KMS-11 (cell line): Measurements from ENCODE around the gene OLFM3.

Experiments used
- H2AFZ ChIP-seq: fragments of 200-600 bp; sonication (generic); 2 replicates; pipeline ENCODE4 v1.6.1; 2016; ENCODE audit warnings: antibody characterized with exemption, mixed run types, low read depth
- H3K27ac ChIP-seq: fragments of 200-600 bp; sonication (generic); 2 replicates; pipeline ENCODE4 v1.6.1; 2016; ENCODE audit warnings: mild to moderate bottlenecking, mixed run types
- H3K27me3 ChIP-seq: fragments of 200-600 bp; sonication (generic); 2 replicates; pipeline ENCODE4 v1.6.1; 2017; ENCODE audit warnings: mild to moderate bottlenecking, low read depth, mixed run types, moderate library complexity; ENCODE audit not compliant: insufficient read depth
- H3K36me3 ChIP-seq: fragments of 200-600 bp; sonication (generic); 2 replicates; pipeline ENCODE4 v1.6.1; 2017; ENCODE audit warnings: mild to moderate bottlenecking, mixed run types; ENCODE audit not compliant: insufficient read depth
- H3K4me1 ChIP-seq: fragments of 200-600 bp; sonication (generic); 2 replicates; pipeline ENCODE4 v1.6.1; 2016; ENCODE audit warnings: mild to moderate bottlenecking, low read depth, mixed run types; ENCODE audit not compliant: poor library complexity, severe bottlenecking
- H3K4me2 ChIP-seq: fragments of 200-600 bp; sonication (generic); 2 replicates; pipeline ENCODE4 v1.7.0; 2016; ENCODE audit warnings: mild to moderate bottlenecking, mixed run types
- H3K4me3 ChIP-seq: fragments of 200-600 bp; sonication (generic); IDR thresholded peaks from 2 replicates; pipeline ENCODE4 v1.6.1; 2017; ENCODE audit warnings: low read depth, low read length, mixed read lengths; ENCODE audit not compliant: insufficient read depth
- H3K79me2 ChIP-seq: fragments of 200-600 bp; sonication (generic); 2 replicates; pipeline ENCODE4 v1.6.1; 2016; ENCODE audit warnings: low read depth, mixed run types; ENCODE audit not compliant: insufficient read depth
- H3K9ac ChIP-seq: fragments of 200-600 bp; sonication (generic); 2 replicates; pipeline ENCODE4 v1.6.1; 2016; ENCODE audit warnings: mild to moderate bottlenecking, mixed run types
- H4K20me1 ChIP-seq: fragments of 200-600 bp; sonication (generic); 2 replicates; pipeline ENCODE4 v1.6.1; 2016; ENCODE audit warnings: mild to moderate bottlenecking, mixed run types; ENCODE audit not compliant: insufficient read depth
- TF ChIP-seq, protein P1 (sequence below): fragments of 200-600 bp; sonication (generic); conservative IDR thresholded peaks from 2 replicates; pipeline ENCODE4 v1.6.1; 2017; ENCODE audit warnings: low read depth, mild to moderate bottlenecking, antibody characterized with exemption, low read length, moderate library complexity, mixed read lengths

Gene OLFM3

GRCh38 chr1:101992821-101993575, 3.7 kb downstream of the OLFM3 start:
- Histone ChIP-seq H3K4me3 (no peak overlapping the region), H3K9ac (no peak overlapping the region)

GRCh38 chr1:101980974-101981373, 15.8 kb downstream of the OLFM3 start:
- Histone ChIP-seq H3K4me2 (no peak overlapping the region), H3K36me3 (no peaks in the 10 kb centered on the region), H4K20me1 (no peaks in the 10 kb centered on the region), H3K27me3 (no peaks in the 10 kb centered on the region), H3K4me1 (no peaks in the 10 kb centered on the region), H3K9ac (no peak overlapping the region), H3K27ac (no peak overlapping the region), H3K79me2 (no peaks in the 10 kb centered on the region), H3K4me3 (no peak overlapping the region), H2AFZ (no peak overlapping the region)
- TF ChIP-seq, protein P1, sequence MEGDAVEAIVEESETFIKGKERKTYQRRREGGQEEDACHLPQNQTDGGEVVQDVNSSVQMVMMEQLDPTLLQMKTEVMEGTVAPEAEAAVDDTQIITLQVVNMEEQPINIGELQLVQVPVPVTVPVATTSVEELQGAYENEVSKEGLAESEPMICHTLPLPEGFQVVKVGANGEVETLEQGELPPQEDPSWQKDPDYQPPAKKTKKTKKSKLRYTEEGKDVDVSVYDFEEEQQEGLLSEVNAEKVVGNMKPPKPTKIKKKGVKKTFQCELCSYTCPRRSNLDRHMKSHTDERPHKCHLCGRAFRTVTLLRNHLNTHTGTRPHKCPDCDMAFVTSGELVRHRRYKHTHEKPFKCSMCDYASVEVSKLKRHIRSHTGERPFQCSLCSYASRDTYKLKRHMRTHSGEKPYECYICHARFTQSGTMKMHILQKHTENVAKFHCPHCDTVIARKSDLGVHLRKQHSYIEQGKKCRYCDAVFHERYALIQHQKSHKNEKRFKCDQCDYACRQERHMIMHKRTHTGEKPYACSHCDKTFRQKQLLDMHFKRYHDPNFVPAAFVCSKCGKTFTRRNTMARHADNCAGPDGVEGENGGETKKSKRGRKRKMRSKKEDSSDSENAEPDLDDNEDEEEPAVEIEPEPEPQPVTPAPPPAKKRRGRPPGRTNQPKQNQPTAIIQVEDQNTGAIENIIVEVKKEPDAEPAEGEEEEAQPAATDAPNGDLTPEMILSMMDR, result no peak

More at GRCh38 chr1:101992821-101993575, 3.7 kb downstream of the OLFM3 start:
- Histone ChIP-seq H4K20me1 (no peaks in the 10 kb centered on the region), H3K4me2 (no peak overlapping the region), H3K4me1 (no peaks in the 10 kb centered on the region), H3K36me3 (no peaks in the 10 kb centered on the region), H2AFZ (no peak overlapping the region), H3K27ac (no peak overlapping the region), H3K27me3 (no peaks in the 10 kb centered on the region), H3K79me2 (no peaks in the 10 kb centered on the region)
- TF ChIP-seq, protein P1, result no peak

DNA sequence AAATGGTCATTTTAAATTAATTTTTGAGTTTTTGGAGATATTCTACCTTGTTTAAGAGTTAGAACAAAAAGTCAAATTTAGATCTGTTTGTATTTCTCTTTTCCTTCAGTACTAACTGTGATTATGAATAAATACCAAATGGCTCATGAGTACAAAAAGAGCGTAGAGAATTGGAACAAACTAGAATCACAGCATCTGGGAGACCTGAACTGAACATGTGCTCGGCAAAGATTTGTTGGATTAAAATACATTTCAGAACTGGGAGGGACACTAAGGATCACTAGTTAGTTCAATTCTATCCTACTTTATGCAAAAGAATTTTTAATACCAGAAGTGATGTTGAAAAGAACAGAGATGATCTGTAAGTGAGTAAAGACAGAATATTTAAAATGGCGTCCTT, 19.5 kb downstream of the OLFM3 start:
- no peak overlapping the region for H3K27ac ChIP-seq
- H3K27me3 ChIP-seq, result no peaks in the 10 kb centered on the region
- H3K4me3 ChIP-seq, result no peak overlapping the region
- no peak overlapping the region for H2AFZ ChIP-seq
- H3K79me2 ChIP-seq, result no peaks in the 10 kb centered on the region
- H3K9ac ChIP-seq, result no peak overlapping the region
- no peak overlapping the region for H3K4me2 ChIP-seq
- no peaks in the 10 kb centered on the region for H3K36me3 ChIP-seq
- no peaks in the 10 kb centered on the region for H3K4me1 ChIP-seq
- TF ChIP-seq, protein P1, result no peak
- no peaks in the 10 kb centered on the region for H4K20me1 ChIP-seq

- Histone ChIP-seq H3K4me3 (no peak overlapping the region), H2AFZ (no peak overlapping the region), H3K4me2 (no peak overlapping the region), H3K27ac (no peak overlapping the region), H3K36me3 (no peaks in the 10 kb centered on the region), H3K4me1 (no peaks in the 10 kb centered on the region), H3K27me3 (no peaks in the 10 kb centered on the region), H4K20me1 (no peaks in the 10 kb centered on the region), H3K79me2 (no peaks in the 10 kb centered on the region), H3K9ac (no peak overlapping the region)
- TF ChIP-seq, protein P1, result no peak
These were observed 20.6 kb downstream of the OLFM3 start for GRCh38 chr1:101976161-101976560.
